K562 (cell line): Measurements from ENCODE around the gene TRAF3IP3. TPM values are rescaled to one million over a fixed set of nuclear protein-coding genes. Genes with fewer than 3 reads are reported as not detected.

Source experiments
- BHLHE40 ChIP-seq: IDR thresholded peaks from 2 replicates; pipeline ENCODE4 v1.6.1; 2011; ENCODE audit warnings: low read length, improper control_type of control experiment
- BRF1 ChIP-seq: IDR thresholded peaks from 3 replicates; pipeline ENCODE4 v1.6.1; 2011; ENCODE audit warnings: borderline replicate concordance, mild to moderate bottlenecking; ENCODE audit not compliant: insufficient read length; ENCODE audit errors: extremely low read depth
- CBX1 ChIP-seq: sonication (generic); IDR thresholded peaks from 2 replicates; pipeline ENCODE4 v1.6.1; 2016; ENCODE audit warnings: antibody characterized with exemption, low read depth, mild to moderate bottlenecking
- CBX2 ChIP-seq: fragments of 200-600 bp; sonication (generic); IDR thresholded peaks from one replicate; pipeline ENCODE4 v1.6.1; 2012; ENCODE audit warnings: mild to moderate bottlenecking, low read length, inconsistent platforms; ENCODE audit not compliant: insufficient read depth, poor library complexity, severe bottlenecking
- DNMT1 ChIP-seq: fragments of 450-650 bp; IDR thresholded peaks from 2 replicates; pipeline ENCODE4 v1.6.1; 2016; ENCODE audit warnings: antibody characterized with exemption, mild to moderate bottlenecking
- ELF2 ChIP-seq: fragments of 250-450 bp; sonication (Bioruptor Pico); IDR thresholded peaks from 2 replicates; pipeline ENCODE4 v1.5.0; 2021; ENCODE audit warnings: mild to moderate bottlenecking
- GTF2A2 ChIP-seq: IDR thresholded peaks from 2 replicates; pipeline ENCODE4 v1.6.1; 2016; ENCODE audit warnings: mild to moderate bottlenecking, missing genetic modification characterization, missing compliant biosample characterization
- IRF9 ChIP-seq: fragments of 450-650 bp; IDR thresholded peaks from 2 replicates; pipeline ENCODE4 v1.6.1; 2016; ENCODE audit warnings: missing biosample characterization, missing genetic modification characterization
- JUND ChIP-seq, 2 experiments: IDR thresholded peaks; 2 replicates in 1 of 2; 3 replicates in 1 of 2; pipeline ENCODE4 v1.6.1; 2011; ENCODE audit warnings: borderline replicate concordance in 2 of 2, low read depth in 2 of 2, low read length in 2 of 2, improper control_type of control experiment in 1 of 2, missing biosample characterization in 1 of 2, missing genetic modification characterization in 1 of 2, missing genetic modification reagents in 1 of 2
- MCM5 ChIP-seq: fragments of 450-650 bp; IDR thresholded peaks from 2 replicates; pipeline ENCODE4 v1.6.1; 2016; ENCODE audit warnings: low read depth
- POLR2AphosphoS5 ChIP-seq: IDR thresholded peaks from 2 replicates; pipeline ENCODE4 v1.6.1; 2011; ENCODE audit warnings: mild to moderate bottlenecking, low read depth, low read length, moderate library complexity; ENCODE audit not compliant: control insufficient read depth, insufficient read depth
- RNF2 ChIP-seq: sonication (generic); IDR thresholded peaks from 2 replicates; pipeline ENCODE4 v1.6.1; 2016
- SIN3B ChIP-seq: fragments of 450-650 bp; IDR thresholded peaks from 2 replicates; pipeline ENCODE4 v1.6.1; 2017; ENCODE audit warnings: low read depth, mild to moderate bottlenecking, moderate library complexity
- SP2 ChIP-seq: IDR thresholded peaks from 2 replicates; pipeline ENCODE4 v1.6.1; 2011; ENCODE audit warnings: mild to moderate bottlenecking, low read depth, low read length, moderate library complexity; ENCODE audit not compliant: poor library complexity, severe bottlenecking; ENCODE audit errors: extremely low read depth
- SREBF2 ChIP-seq: sonication (generic); formaldehyde crosslinking; IDR thresholded peaks from 2 replicates; pipeline ENCODE4 v1.4.0; 2020; ENCODE audit warnings: mild to moderate bottlenecking, missing genetic modification reagents
- TCF15 ChIP-seq: fragments of 250-450 bp; sonication (Bioruptor Pico); IDR thresholded peaks from 2 replicates; pipeline ENCODE4 v1.8.0; 2022; ENCODE audit warnings: moderate library complexity, mild to moderate bottlenecking, inconsistent platforms
- THRA ChIP-seq: fragments of 450-650 bp; IDR thresholded peaks from 2 replicates; pipeline ENCODE4 v1.6.1; 2017; ENCODE audit warnings: mild to moderate bottlenecking, moderate library complexity
- YBX1 ChIP-seq: fragments of 450-650 bp; IDR thresholded peaks from 2 replicates; pipeline ENCODE4 v1.7.1; 2016; ENCODE audit warnings: mild to moderate bottlenecking
- ZNF280B ChIP-seq: fragments of 250-450 bp; sonication (Bioruptor Pico); IDR thresholded peaks from 2 replicates; pipeline ENCODE4 v1.5.1; 2021; ENCODE audit warnings: mild to moderate bottlenecking
- ZNF668 ChIP-seq: fragments of 250-450 bp; sonication (Bioruptor Pico); IDR thresholded peaks from 2 replicates; pipeline ENCODE4 v1.8.0; 2022; ENCODE audit warnings: mild to moderate bottlenecking, inconsistent platforms
- ZNF77 ChIP-seq: fragments of 250-450 bp; sonication (Bioruptor Pico); IDR thresholded peaks from 2 replicates; pipeline ENCODE4 v1.5.0; 2020
- polyA plus RNA-seq, 8 experiments: library from polyadenylated mRNA; depleted of rRNA in 4 of 8; stranded (reverse) in 5 of 8; unstranded in 3 of 8; fragments of >200 nt; fragmentation: Nextera tagmentation in 2 of 8; fragmentation: Illumina TruSeq in 1 of 8; extraction: Ambion mirVana in 2 of 8; extraction: Trizol in 1 of 8; gene quantifications; 2 replicates each; pipeline versions ENCODE4 v1.2.1 to v1.2.3, GENCODE V29; 2011 to 2014; ENCODE audit warnings: inconsistent platforms in 1 of 8, missing spikeins in 1 of 8
- total RNA-seq, 7 experiments: library from RNA; depleted of rRNA in 6 of 7; stranded (reverse); fragments of >200 nt in 6 of 7; fragmentation: Illumina TruSeq in 2 of 7; extraction: Trizol in 2 of 7; gene quantifications; 2 replicates each; pipeline versions ENCODE4 v1.2.1 to v1.2.3, GENCODE V29; 2011 to 2021; ENCODE audit warnings: low replicate concordance in 1 of 7

The TRAF3IP3 gene
- total and polyA plus RNA-seq, 9 of the 15 experiments (the other 6 are each of a cell fraction or from before 2014, with no cell fraction given) = 0.06 to 1.1 (median 0.31) TPM

- peak; percentile 97 for TF ChIP-seq JUND (IDR thresholded peaks at IDR 0.05; ENCODE audit: borderline replicate concordance, low read depth, low read length)
- TF ChIP-seq JUND (tag; IDR thresholded peaks at IDR 0.05; ENCODE audit: borderline replicate concordance, low read depth, low read length) = peak; percentile 93
- TF ChIP-seq ZNF668 (CRISPR knock-in tag) = peak; percentile 83
- TF ChIP-seq SIN3B = peak; percentile 67; the same call in 1 of the 2 replicates
- TF ChIP-seq ZNF77 (CRISPR knock-in tag) = no peak
- TF ChIP-seq CBX1 = peak; percentile 92
- no peak for TF ChIP-seq CBX2
- TF ChIP-seq DNMT1 = no peak
- peak; percentile 44 for TF ChIP-seq SP2
- peak; percentile 69 for TF ChIP-seq BHLHE40
- TF ChIP-seq MCM5 = no peak
- peak; percentile 56; the same call in 1 of the 2 replicates for TF ChIP-seq GTF2A2 (tag)
- TF ChIP-seq YBX1 = no peak
- TF ChIP-seq POLR2AphosphoS5 = peak; percentile 90
- TF ChIP-seq ZNF280B = no peak
- TF ChIP-seq ELF2 (CRISPR knock-in tag) = peak; percentile 87
- TF ChIP-seq IRF9 (tag) = no peak
- TF ChIP-seq RNF2 = no peak
- no peak for TF ChIP-seq THRA
- no peak for TF ChIP-seq SREBF2 (CRISPR knock-in tag)
- TF ChIP-seq BRF1 = no peak
- 0 out of 2 replicates have a peak, but pooled peaks have one; percentile 73 for TF ChIP-seq TCF15 (CRISPR knock-in tag)
These were observed 28.7 kb downstream of the TRAF3IP3 start, which contains the start of gene C1orf74 (continued) for GRCh38 chr1:209784265-209785169.
